AG04449 (cell line): Measurements from ENCODE around the gene IRAK3.

ENCODE experiments used
- CTCF ChIA-PET: fragments of 350-600 bp; formaldehyde crosslinking; extraction: SDS; loops from one replicate; lab custom pipeline; 2021; ENCODE audit warnings: antibody characterized with exemption; lab: Yijun Ruan, JAX
- POLR2A ChIA-PET: fragments of 400-600, 350-600 bp; formaldehyde crosslinking; extraction: SDS; loops from one replicate; lab custom pipeline; 2020; ENCODE audit warnings: antibody characterized with exemption, inconsistent platforms; lab: Yijun Ruan, JAX
- DNase-seq: peaks from one replicate; pipeline ENCODE4 v3.0.0-alpha.2; 2010; ENCODE audit warnings: low read depth, low spot score
- H3K4me3 ChIP-seq: 2 replicates; pipeline ENCODE4 v1.5.1; 2011; ENCODE audit warnings: low read depth, mild to moderate bottlenecking, control low read depth, low read length
- CTCF ChIP-seq: IDR thresholded peaks from one replicate; pipeline ENCODE4 v1.5.1; 2011; ENCODE audit warnings: mild to moderate bottlenecking, moderate library complexity, low read length, control low read depth, inconsistent platforms; ENCODE audit not compliant: insufficient read depth; ENCODE audit errors: missing control alignments

IRAK3 gene

GRCh38 chr12:66190519-66191370 lies 1.7 kb downstream of the IRAK3 start:
- POLR2A ChIA-PET: no interaction called here
- no peak for DNase-seq
- no peak overlapping the region for H3K4me3 ChIP-seq
- TF ChIP-seq CTCF: no peak
- CTCF ChIA-PET: interaction anchor here (1.2 kb wide), 1 partner anchor 9 kb away, joined by 3 read pairs; no protein-coding TSS in a partner anchor

- no peak for DNase-seq
- no peak for TF ChIP-seq CTCF
- POLR2A ChIA-PET: no interaction called here
- H3K4me3 ChIP-seq: no peak overlapping the region
- CTCF ChIA-PET: no interaction called here
Measured at GRCh38 chr12:66191547-66192126, 2.6 kb downstream of the IRAK3 start.

- no peak for DNase-seq
- no peak for TF ChIP-seq CTCF
- ChIA-PET POLR2A (no interaction called here), CTCF (no interaction called here)
- H3K4me3 ChIP-seq: no peak overlapping the region
Measured at GRCh38 chr12:66194122-66194521, 5.1 kb downstream of the IRAK3 start.

- POLR2A ChIA-PET: no interaction called here
- DNase-seq: no peak
- TF ChIP-seq CTCF: no peak
- no peak overlapping the region for H3K4me3 ChIP-seq
- CTCF ChIA-PET: no interaction called here
Measured at GRCh38 chr12:66195242-66195641, 6.2 kb downstream of the IRAK3 start.

GRCh38 chr12:66196806-66197205 lies 7.8 kb downstream of the IRAK3 start:
- no peak overlapping the region for H3K4me3 ChIP-seq
- CTCF ChIA-PET: no interaction called here
- POLR2A ChIA-PET: no interaction called here
- no peak for TF ChIP-seq CTCF
- no peak for DNase-seq

GRCh38 chr12:66197495-66197921 lies 8.5 kb downstream of the IRAK3 start:
- no peak for DNase-seq
- ChIA-PET CTCF (no interaction called here), POLR2A (interaction anchor here (1.1 kb wide), 1 partner anchor 28 kb away, joined by 6 read pairs; the partner anchor contains the start of gene TMBIM4)
- no peak for TF ChIP-seq CTCF
- no peak overlapping the region for H3K4me3 ChIP-seq
